BLaER1 treated with 17β-estradiol and CSF1 and Interleukin-3, amounts not matched to agents 10 nM and 100 nM (cell line): ENCODE data around the gene IL6.
"Not testable (repeated sequence)": the region's sequence is repeated elsewhere in the genome, so short reads cannot be mapped to it uniquely, and the experiment has no call there.

Experiments used
- H3K27ac ChIP-seq, 11 experiments: shearing (Covaris generic); formaldehyde crosslinking; 2 replicates each; pipeline ENCODE4 v1.8.1; 2022
- H3K27me3 ChIP-seq, 11 experiments: shearing (Covaris generic); formaldehyde crosslinking; 2 replicates each; pipeline ENCODE4 v1.8.1; 2022
- H3K36me3 ChIP-seq, 11 experiments: shearing (Covaris generic); formaldehyde crosslinking; 2 replicates each; pipeline ENCODE4 v1.8.1; 2022
- H3K4me1 ChIP-seq, 10 experiments: shearing (Covaris generic); formaldehyde crosslinking; 2 replicates each; pipeline ENCODE4 v1.8.1; 2022
- H3K4me2 ChIP-seq, 11 experiments: shearing (Covaris generic); formaldehyde crosslinking; 2 replicates each; pipeline ENCODE4 v1.8.1; 2022
- H3K4me3 ChIP-seq, 10 experiments: shearing (Covaris generic); formaldehyde crosslinking; 2 replicates each; pipeline ENCODE4 v1.8.1; 2022
- H3K9ac ChIP-seq, 11 experiments: shearing (Covaris generic); formaldehyde crosslinking; 2 replicates each; pipeline ENCODE4 v1.8.1; 2022
- H3K9me3 ChIP-seq, 11 experiments: shearing (Covaris generic); formaldehyde crosslinking; replicated peaks in 1 of 11; 2 replicates each; pipeline ENCODE4 v1.8.1; 2022
- H4K20me1 ChIP-seq, 11 experiments: shearing (Covaris generic); formaldehyde crosslinking; 2 replicates each; pipeline ENCODE4 v1.8.1; 2022
- Cebpa-rat ChIP-seq, 11 experiments: shearing (Covaris generic); IDR thresholded peaks; 2 replicates each; pipeline ENCODE4 v1.8.1; 2022

The IL6 gene

GRCh38 chr7:22776964-22777363 is 50.0 kb downstream of the IL6 start:
- Histone ChIP-seq H3K27ac (no peak overlapping the region), H3K27me3 (no peaks in the 10 kb centered on the region), H3K4me1 (peaks cover 0 to 6% (median 0%) of the 10 kb centered on the region in 10 experiments; a peak in 1 of 20 replicates), H3K9me3 (no peaks in the 10 kb centered on the region), H4K20me1 (no peaks in the 10 kb centered on the region), H3K4me2 (no peak overlapping the region), H3K4me3 (no peak overlapping the region), H3K9ac (no peak overlapping the region), H3K36me3 (no peaks in the 10 kb centered on the region)
- no peak for TF ChIP-seq Cebpa-rat (IDR thresholded peaks at IDR 0.05)

- not testable (repeated sequence) for H3K9me3 ChIP-seq, H3K4me2 ChIP-seq, H3K9ac ChIP-seq, H3K27me3 ChIP-seq, H3K4me1 ChIP-seq, H3K27ac ChIP-seq, H3K4me3 ChIP-seq, H3K36me3 ChIP-seq, H4K20me1 ChIP-seq
Measured at GRCh38 chr7:22779730-22780323, 52.8 kb downstream of the IL6 start.

- H3K36me3 ChIP-seq: no peaks in the 10 kb centered on the region
- no peaks in the 10 kb centered on the region for H3K9me3 ChIP-seq
- no peak overlapping the region for H3K4me3 ChIP-seq
- H3K27ac ChIP-seq: no peak overlapping the region
- no peak overlapping the region for H3K9ac ChIP-seq
- no peaks in the 10 kb centered on the region for H3K27me3 ChIP-seq
- H4K20me1 ChIP-seq: no peaks in the 10 kb centered on the region
- peaks cover 0 to 6% (median 0%) of the 10 kb centered on the region in 10 experiments; a peak in 1 of 20 replicates for H3K4me1 ChIP-seq
- no peak overlapping the region for H3K4me2 ChIP-seq
- no peak for TF ChIP-seq Cebpa-rat (IDR thresholded peaks at IDR 0.05)
Measured at GRCh38 chr7:22781230-22781711, 54.3 kb downstream of the IL6 start.
